WI38 (cell line): Measurements from ENCODE around the gene SMYD4.
"Not testable (repeated sequence)": the region's sequence is repeated elsewhere in the genome, so short reads cannot be mapped to it uniquely, and the experiment has no call there.

ENCODE experiments used
- H3K4me3 ChIP-seq: 2 replicates; pipeline ENCODE4 v1.5.1; 2011; ENCODE audit warnings: low read depth, mild to moderate bottlenecking, control low read depth, low read length
- TF ChIP-seq, protein P1 (sequence below): IDR thresholded peaks from 2 replicates; pipeline ENCODE4 v1.5.1; 2012; ENCODE audit warnings: low read depth, mild to moderate bottlenecking, control low read depth, low read length

The SMYD4 gene

DNA sequence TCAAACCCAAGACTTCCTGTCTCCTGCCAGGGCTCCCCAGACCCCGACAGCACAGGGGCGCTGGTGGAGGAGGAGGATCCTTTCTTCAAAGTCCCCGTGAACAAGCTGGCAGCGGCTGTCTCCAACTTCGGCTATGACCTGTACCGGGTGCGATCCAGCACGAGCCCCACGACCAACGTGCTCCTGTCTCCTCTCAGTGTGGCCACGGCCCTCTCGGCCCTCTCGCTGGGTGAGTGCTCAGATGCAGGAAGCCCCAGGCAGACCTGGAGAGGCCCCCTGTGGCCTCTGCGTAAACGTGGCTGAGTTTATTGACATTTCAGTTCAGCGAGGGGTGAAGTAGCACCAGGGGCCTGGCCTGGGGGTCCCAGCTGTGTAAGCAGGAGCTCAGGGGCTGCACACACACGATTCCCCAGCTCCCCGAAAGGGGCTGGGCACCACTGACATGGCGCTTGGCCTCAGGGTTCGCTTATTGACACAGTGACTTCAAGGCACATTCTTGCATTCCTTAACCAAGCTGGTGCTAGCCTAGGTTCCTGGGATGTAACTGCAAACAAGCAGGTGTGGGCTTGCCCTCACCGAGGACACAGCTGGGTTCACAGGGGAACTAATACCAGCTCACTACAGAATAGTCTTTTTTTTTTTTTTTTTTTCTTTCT is 59.8 kb downstream of the SMYD4 start:
- TF ChIP-seq, protein P1, sequence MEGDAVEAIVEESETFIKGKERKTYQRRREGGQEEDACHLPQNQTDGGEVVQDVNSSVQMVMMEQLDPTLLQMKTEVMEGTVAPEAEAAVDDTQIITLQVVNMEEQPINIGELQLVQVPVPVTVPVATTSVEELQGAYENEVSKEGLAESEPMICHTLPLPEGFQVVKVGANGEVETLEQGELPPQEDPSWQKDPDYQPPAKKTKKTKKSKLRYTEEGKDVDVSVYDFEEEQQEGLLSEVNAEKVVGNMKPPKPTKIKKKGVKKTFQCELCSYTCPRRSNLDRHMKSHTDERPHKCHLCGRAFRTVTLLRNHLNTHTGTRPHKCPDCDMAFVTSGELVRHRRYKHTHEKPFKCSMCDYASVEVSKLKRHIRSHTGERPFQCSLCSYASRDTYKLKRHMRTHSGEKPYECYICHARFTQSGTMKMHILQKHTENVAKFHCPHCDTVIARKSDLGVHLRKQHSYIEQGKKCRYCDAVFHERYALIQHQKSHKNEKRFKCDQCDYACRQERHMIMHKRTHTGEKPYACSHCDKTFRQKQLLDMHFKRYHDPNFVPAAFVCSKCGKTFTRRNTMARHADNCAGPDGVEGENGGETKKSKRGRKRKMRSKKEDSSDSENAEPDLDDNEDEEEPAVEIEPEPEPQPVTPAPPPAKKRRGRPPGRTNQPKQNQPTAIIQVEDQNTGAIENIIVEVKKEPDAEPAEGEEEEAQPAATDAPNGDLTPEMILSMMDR: no peak
- no peak overlapping the region for H3K4me3 ChIP-seq

DNA sequence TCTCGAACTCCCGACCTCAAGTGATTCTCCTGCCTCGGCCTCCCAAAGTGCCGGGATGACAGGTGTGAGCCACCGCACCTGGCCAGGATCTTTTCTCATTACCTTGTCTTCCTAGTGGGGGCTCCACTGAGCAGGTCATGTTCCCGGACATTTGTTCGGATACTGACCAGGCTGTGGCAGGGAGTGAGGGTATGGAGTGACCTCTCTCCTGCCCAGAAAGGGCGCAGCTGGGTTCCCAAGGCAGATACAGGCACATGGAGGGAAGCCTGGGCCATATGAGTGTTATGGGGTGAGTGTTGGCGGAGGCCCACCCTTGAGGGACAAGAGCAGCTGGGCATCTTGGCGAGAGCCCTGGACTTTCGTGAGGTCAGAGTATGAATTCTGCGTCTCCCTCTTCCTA is 62.3 kb downstream of the SMYD4 start:
- no peak overlapping the region for H3K4me3 ChIP-seq
- TF ChIP-seq, protein P1: no peak

DNA sequence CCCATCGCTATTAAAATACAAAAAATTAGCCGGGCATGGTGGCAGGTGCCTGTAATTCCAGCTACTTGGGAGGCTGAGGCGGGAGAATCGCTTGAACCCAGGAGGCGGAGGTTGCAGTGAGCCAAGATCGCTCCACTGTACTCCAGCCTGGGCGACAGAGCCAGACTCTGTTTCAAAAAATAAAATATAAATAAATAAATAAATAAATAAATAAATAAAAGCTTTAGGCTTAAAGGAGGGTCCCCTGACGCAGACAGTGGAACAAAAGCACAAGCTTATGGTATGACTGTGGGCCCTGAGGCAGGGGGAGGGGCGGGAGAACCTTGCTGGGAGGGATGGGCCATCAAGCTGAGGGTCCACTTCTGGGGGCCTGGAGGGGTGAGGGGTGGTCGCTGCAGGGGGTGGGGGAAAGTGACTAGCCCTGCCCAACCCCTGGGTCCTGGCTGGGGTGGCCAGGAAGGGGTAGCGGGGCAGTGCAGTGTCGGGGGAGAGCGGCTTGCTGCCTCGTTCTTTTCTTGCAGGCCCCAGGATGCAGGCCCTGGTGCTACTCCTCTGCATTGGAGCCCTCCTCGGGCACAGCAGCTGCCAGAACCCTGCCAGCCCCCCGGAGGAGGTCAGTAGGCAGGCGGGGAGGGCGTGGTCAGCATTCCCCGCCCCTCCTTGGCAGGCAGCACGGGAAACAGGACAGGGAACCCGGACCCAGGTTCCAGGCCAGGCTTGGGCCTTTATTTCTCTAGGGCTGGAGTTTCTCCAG is 63.1 kb downstream of the SMYD4 start:
- H3K4me3 ChIP-seq: no peak overlapping the region
- TF ChIP-seq, protein P1: no peak

DNA sequence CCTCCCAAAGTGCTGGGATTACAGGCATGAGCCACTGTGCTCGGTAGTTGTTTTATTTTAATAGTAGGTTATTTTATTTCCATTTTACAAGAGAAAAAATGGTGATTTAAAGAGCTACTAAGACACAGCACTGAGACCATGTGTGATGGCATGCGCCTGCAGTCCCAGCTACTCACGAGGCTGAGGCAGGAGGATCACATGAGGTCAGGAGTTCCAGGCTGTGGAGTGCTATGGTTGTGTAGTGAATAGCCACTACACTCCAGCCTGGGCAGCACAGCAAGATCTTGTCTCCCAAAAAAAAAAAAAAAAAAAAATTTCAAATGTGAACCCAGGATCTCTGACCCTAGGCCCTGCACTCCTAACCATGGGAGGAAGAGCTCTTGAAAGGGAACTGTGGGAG is 64.1 kb downstream of the SMYD4 start:
- TF ChIP-seq, protein P1: no peak
- H3K4me3 ChIP-seq: no peak overlapping the region

DNA sequence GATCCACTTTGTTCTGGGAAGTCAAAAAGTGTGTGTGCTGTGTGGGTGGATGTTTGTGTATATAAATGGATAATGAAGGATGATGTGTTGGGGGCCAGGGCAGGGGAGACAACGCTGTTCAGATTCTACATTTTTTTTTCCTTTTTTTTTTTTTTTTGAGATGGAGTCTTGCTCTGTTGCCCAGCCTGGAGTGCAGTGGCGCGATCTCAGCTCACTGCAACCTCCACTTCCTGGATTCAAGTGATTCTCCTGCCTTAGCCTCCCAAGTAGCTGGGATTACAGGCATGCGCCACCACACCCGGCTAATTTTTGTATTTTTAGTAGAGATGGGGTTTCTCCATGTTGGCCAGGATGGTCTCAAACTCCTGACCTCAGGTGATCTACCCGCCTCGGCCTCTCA is 65.0 kb downstream of the SMYD4 start:
- H3K4me3 ChIP-seq: not testable (repeated sequence)

DNA sequence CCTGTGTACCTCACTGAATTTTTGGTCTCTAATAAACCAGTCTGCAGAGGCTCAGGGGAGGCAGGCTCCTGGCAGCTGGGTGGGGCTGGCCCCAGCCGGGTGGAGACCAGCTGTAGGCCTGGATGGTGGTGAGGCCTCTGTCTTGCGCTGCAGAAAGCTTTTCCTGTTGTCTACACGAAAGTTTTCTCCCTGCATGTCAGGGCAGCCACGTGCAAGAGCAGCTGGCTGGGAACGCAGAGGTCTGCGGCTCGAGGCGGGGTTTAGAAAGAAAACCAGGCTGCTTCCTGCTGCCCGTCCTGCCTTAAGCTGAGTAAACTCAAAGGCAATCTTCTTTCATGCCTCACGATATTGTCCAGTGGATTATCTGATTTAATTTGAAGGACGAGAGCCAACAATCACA is 65.4 kb downstream of the SMYD4 start:
- H3K4me3 ChIP-seq: no peak overlapping the region
- TF ChIP-seq, protein P1: no peak

DNA sequence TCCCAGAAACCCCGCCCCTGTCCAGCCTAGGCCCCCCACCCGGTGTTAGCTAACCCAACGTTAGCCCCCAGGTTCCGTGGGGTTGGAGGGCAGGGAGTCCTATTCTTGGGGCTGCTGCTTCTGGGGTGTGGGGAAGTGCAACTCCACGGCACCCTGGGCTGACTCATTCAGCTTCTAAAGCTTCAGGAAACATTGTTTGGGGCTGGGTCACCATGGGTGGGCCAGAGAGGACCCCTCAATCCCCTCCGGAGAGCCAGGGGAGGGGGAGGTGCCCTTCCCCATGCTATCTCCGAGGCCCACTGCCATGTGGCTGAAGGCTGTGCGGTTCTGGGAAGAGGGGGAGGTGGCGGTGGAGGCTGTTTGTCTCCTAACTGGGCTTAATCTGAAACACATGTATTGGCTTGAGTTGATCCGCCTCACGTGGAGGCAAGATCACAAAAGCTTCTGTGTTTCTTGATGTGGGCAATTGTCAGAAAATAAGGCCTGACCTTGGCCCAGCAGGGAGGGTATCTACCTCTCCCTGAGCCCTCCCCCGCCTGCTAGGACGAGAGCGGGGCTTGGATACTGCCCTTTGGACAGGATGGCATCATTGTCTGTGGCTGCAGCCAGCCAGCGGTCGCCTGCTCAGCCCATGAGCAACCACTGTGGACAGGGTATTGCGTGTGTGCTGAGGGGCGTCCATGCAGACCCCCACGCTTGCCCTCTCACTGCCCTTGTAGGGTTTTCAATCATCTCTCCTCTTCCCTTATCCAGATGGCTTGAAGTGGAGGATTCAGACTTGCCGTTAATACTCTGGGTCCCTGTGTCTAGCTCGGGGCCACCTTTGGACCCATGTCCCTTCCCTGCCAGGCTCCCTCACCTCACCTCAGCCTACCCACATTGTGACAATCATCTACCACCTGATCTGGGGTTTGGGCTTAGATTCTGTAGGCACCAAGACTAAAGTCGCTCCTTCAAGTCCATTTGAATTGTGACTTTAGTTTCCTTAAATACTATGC is 66.5 kb downstream of the SMYD4 start:
- peak overlapping the region; percentile 59 for H3K4me3 ChIP-seq
- TF ChIP-seq, protein P1: no peak
